K562 (cell line): ENCODE data around the gene ALDH1A2. TPM values are rescaled to one million over a fixed set of nuclear protein-coding genes. Genes with fewer than 3 reads are reported as not detected.

Source experiments
- ATAC-seq: fragments of 200-7000 bp; cut with Tn5 transposase; 3 replicates; pipeline ENCODE4 v1.9.1; 2020; ENCODE audit warnings: moderate library complexity
- BruUV-seq: library from RNA; stranded (reverse); fragments of 400-500 nt; replicated peaks from 2 replicates; lab custom pipeline; 2021; lab: Mats Ljungman, UMichigan
- CTCF ChIA-PET: fragments of 300-600 bp; formaldehyde crosslinking; extraction: SDS; loops from one replicate; lab custom pipeline; 2021; ENCODE audit warnings: low intra/inter-chr PET ratio; lab: Yijun Ruan, JAX
- POLR2A ChIA-PET: fragments of 300-600, 350-650 bp; sonication (Branson Sonifier 250); formaldehyde crosslinking; extraction: SDS; loops from one replicate; lab custom pipeline; 2021; ENCODE audit warnings: antibody characterized with exemption, inconsistent platforms; lab: Yijun Ruan, JAX
- DNase-seq, 4 experiments: peaks; one replicate each; pipeline versions ENCODE4 v3.0.0 to v3.0.0-alpha.2; 2011 to 2018; ENCODE audit warnings: low spot score in 3 of 4, mixed read lengths in 3 of 4; ENCODE audit errors: extremely low read depth in 1 of 4
- FAIRE-seq: peaks from 2 replicates; lab custom pipeline; 2011; peaks lifted over from hg19 to GRCh38; lab: Jason Lieb, UNC
- H2AFZ ChIP-seq: 2 replicates; pipeline ENCODE4 v1.6.0; 2011; ENCODE audit warnings: low read depth, low read length, control low read depth, inconsistent platforms
- H3K27ac ChIP-seq: fragments of 200-600 bp; 3 replicates; pipeline ENCODE4 v1.8.0; 2011; ENCODE audit warnings: low read depth, mild to moderate bottlenecking, control low read depth, inconsistent platforms, low read length, moderate library complexity, mixed read lengths; ENCODE audit errors: extremely low read depth
- H3K27me3 ChIP-seq, 2 experiments: fragments of 300-600 bp in 1 of 2; 2 replicates in 1 of 2; 3 replicates in 1 of 2; pipeline versions ENCODE4 v1.6.0 to v1.8.0; 2011; ENCODE audit warnings: inconsistent platforms in 2 of 2, low read length in 2 of 2, mild to moderate bottlenecking in 1 of 2, mixed read lengths in 1 of 2, moderate library complexity in 1 of 2; ENCODE audit not compliant: control insufficient read depth in 2 of 2, insufficient read depth in 2 of 2
- H3K36me3 ChIP-seq: fragments of 300-600 bp; 3 replicates; pipeline ENCODE4 v1.8.0; 2011; ENCODE audit warnings: mild to moderate bottlenecking, low read length, inconsistent platforms; ENCODE audit not compliant: control insufficient read depth, insufficient read depth
- H3K4me1 ChIP-seq, 2 experiments: fragments of 200-600 bp in 1 of 2; replicated peaks in 1 of 2; 2 replicates in 1 of 2; 3 replicates in 1 of 2; pipeline versions ENCODE4 v1.5.1 to v1.8.0; 2011; ENCODE audit warnings: inconsistent platforms in 2 of 2, low read length in 2 of 2, mild to moderate bottlenecking in 1 of 2, mixed read lengths in 1 of 2, moderate library complexity in 1 of 2; ENCODE audit not compliant: control insufficient read depth in 2 of 2, insufficient read depth in 2 of 2
- H3K4me2 ChIP-seq: 2 replicates; pipeline ENCODE4 v1.6.1; 2011; ENCODE audit warnings: low read length, control low read depth, inconsistent platforms, mixed read lengths; ENCODE audit not compliant: insufficient read depth
- H3K4me3 ChIP-seq: fragments of 200-600 bp; sonication (generic), shearing (Covaris generic); 2 replicates; pipeline ENCODE4 v1.5.1; 2016; ENCODE audit warnings: control low read depth, inconsistent platforms
- H3K79me2 ChIP-seq: fragments of 200-600 bp; 3 replicates; pipeline ENCODE4 v1.8.0; 2011; ENCODE audit warnings: low read length, inconsistent platforms; ENCODE audit not compliant: control insufficient read depth, insufficient read depth
- H3K9ac ChIP-seq, 2 experiments: 2 replicates each; pipeline versions ENCODE4 v1.6.0 to v1.6.1; 2011; ENCODE audit warnings: low read depth in 2 of 2, low read length in 2 of 2, control low read depth in 1 of 2, inconsistent platforms in 1 of 2, mild to moderate bottlenecking in 1 of 2, mixed read lengths in 1 of 2; ENCODE audit not compliant: insufficient read depth in 1 of 2
- H3K9me1 ChIP-seq: one replicate; pipeline ENCODE4 v1.6.0; 2011; ENCODE audit warnings: inconsistent platforms, mild to moderate bottlenecking, low read length, moderate library complexity; ENCODE audit not compliant: control insufficient read depth, insufficient read depth
- H3K9me3 ChIP-seq: replicated peaks from 2 replicates; pipeline ENCODE4 v1.5.1; 2011; ENCODE audit warnings: low read depth, low read length, inconsistent platforms; ENCODE audit not compliant: control insufficient read depth, insufficient read depth
- H4K20me1 ChIP-seq: replicated peaks from 2 replicates; pipeline ENCODE4 v1.6.1; 2011; ENCODE audit warnings: low read length, inconsistent platforms, mixed read lengths; ENCODE audit not compliant: control insufficient read depth, insufficient read depth
- BMI1 ChIP-seq: fragments of 150-350 bp; IDR thresholded peaks from 2 replicates; pipeline ENCODE4 v1.6.1; 2014; ENCODE audit warnings: low read length
- CSDE1 ChIP-seq, 2 experiments: fragments of 450-650 bp; IDR thresholded peaks; 2 replicates each; pipeline ENCODE4 v1.6.1; 2016; ENCODE audit warnings: mild to moderate bottlenecking in 1 of 2
- ETV5 ChIP-seq: sonication (generic); formaldehyde crosslinking; IDR thresholded peaks from 2 replicates; pipeline ENCODE4 v1.4.0; 2020; ENCODE audit warnings: low read depth, mild to moderate bottlenecking, missing genetic modification reagents
- FOS ChIP-seq: IDR thresholded peaks from 3 replicates; pipeline ENCODE4 v1.6.1; 2011; ENCODE audit not compliant: insufficient read length; ENCODE audit errors: extremely low read depth
- HIVEP1 ChIP-seq: fragments of 250-450 bp; sonication (Bioruptor Pico); IDR thresholded peaks from 2 replicates; pipeline ENCODE4 v1.4.0; 2020; ENCODE audit warnings: mild to moderate bottlenecking
- KLF10 ChIP-seq: fragments of 250-450 bp; sonication (Bioruptor Pico); IDR thresholded peaks from 2 replicates; pipeline ENCODE4 v1.6.1; 2021; ENCODE audit warnings: matching md5 sums
- RBM39 ChIP-seq: fragments of 200-400 bp; formaldehyde crosslinking; optimal IDR thresholded peaks from 2 replicates; pipeline ENCODE3; 2018; ENCODE audit warnings: low read depth, low read length
- SAFB ChIP-seq: fragments of 200-400 bp; formaldehyde crosslinking; IDR thresholded peaks from 2 replicates; pipeline ENCODE4 v1.6.1; 2017; ENCODE audit warnings: low read depth, low read length, borderline replicate concordance
- SIX5 ChIP-seq, 2 experiments: IDR thresholded peaks; 2 replicates each; pipeline ENCODE4 v1.6.1; 2011; ENCODE audit warnings: low read length in 2 of 2, borderline replicate concordance in 1 of 2, low read depth in 1 of 2, mild to moderate bottlenecking in 1 of 2, moderate library complexity in 1 of 2; ENCODE audit not compliant: insufficient read depth in 1 of 2
- SOX6 ChIP-seq: fragments of 450-650 bp; IDR thresholded peaks from 2 replicates; pipeline ENCODE4 v1.6.1; 2014; ENCODE audit warnings: mild to moderate bottlenecking
- TRIM28 ChIP-seq: fragments of 450-650 bp; IDR thresholded peaks from 2 replicates; pipeline ENCODE4 v1.6.1; 2017
- ZNF184 ChIP-seq: sonication (generic); formaldehyde crosslinking; IDR thresholded peaks from 2 replicates; pipeline ENCODE4 v1.5.0; 2020; ENCODE audit warnings: missing genetic modification reagents
- ZNF431 ChIP-seq: sonication (generic); formaldehyde crosslinking; IDR thresholded peaks from 2 replicates; pipeline ENCODE4 v1.8.0; 2022; ENCODE audit warnings: mild to moderate bottlenecking, missing genetic modification reagents
- ZZZ3 ChIP-seq: fragments of 450-650 bp; IDR thresholded peaks from 2 replicates; pipeline ENCODE4 v1.6.1; 2016; ENCODE audit warnings: antibody characterized with exemption, mild to moderate bottlenecking, moderate library complexity
- WGBS: fragments of 100-300 bp; shearing (Covaris generic); methylation state at CpG from one replicate; pipeline ENCODE4 v1.1.6; 2016; ENCODE audit warnings: low coverage, mixed read lengths; ENCODE audit not compliant: insufficient coverage; ENCODE audit errors: missing lambda C conversion rate; 5-methylcytosine and 5-hydroxymethylcytosine counted together
- in situ Hi-C: fragments of 300-500 bp; cut with MboI; formaldehyde crosslinking; loops from 4 replicates; pipeline ENCODE4 v1.15.0; 2018; ENCODE audit warnings: inconsistent platforms, mixed read lengths
- intact Hi-C: fragments of 100-400 bp; cut with micrococcal nuclease; formaldehyde crosslinking; loops from 2 replicates; pipeline ENCODE4 v1.14.2; 2022
- polyA plus RNA-seq, 8 experiments: library from polyadenylated mRNA; depleted of rRNA in 4 of 8; stranded (reverse) in 5 of 8; unstranded in 3 of 8; fragments of >200 nt; fragmentation: Nextera tagmentation in 2 of 8; fragmentation: Illumina TruSeq in 1 of 8; extraction: Ambion mirVana in 2 of 8; extraction: Trizol in 1 of 8; gene quantifications; 2 replicates each; pipeline versions ENCODE4 v1.2.1 to v1.2.3, GENCODE V29; 2011 to 2014; ENCODE audit warnings: inconsistent platforms in 1 of 8, missing spikeins in 1 of 8
- total RNA-seq, 7 experiments: library from RNA; depleted of rRNA in 6 of 7; stranded (reverse); fragments of >200 nt in 6 of 7; fragmentation: Illumina TruSeq in 2 of 7; extraction: Trizol in 2 of 7; gene quantifications; 2 replicates each; pipeline versions ENCODE4 v1.2.1 to v1.2.3, GENCODE V29; 2011 to 2021; ENCODE audit warnings: low replicate concordance in 1 of 7
- TF ChIP-seq, protein P1 (sequence below): sonication (generic); IDR thresholded peaks from 2 replicates; pipeline ENCODE4 v1.6.1; 2016
- TF ChIP-seq, protein P2 (sequence below): fragments of 250-450 bp; sonication (Bioruptor Pico); IDR thresholded peaks from 2 replicates; pipeline ENCODE4 v1.4.0; 2020; ENCODE audit warnings: borderline replicate concordance
- TF ChIP-seq, protein P3 (sequence below): fragments of 450-650 bp; IDR thresholded peaks from 2 replicates; pipeline ENCODE4 v1.6.1; 2016; ENCODE audit warnings: mild to moderate bottlenecking
- TF ChIP-seq, protein P4 (sequence below): IDR thresholded peaks from 2 replicates; pipeline ENCODE4 v1.6.1; 2012; ENCODE audit warnings: low read depth, low read length, improper control_type of control experiment, borderline replicate concordance

ALDH1A2 gene
- total and polyA plus RNA-seq, 9 of the 15 experiments (the other 6 are each of a cell fraction or from before 2014, with no cell fraction given): 115 to 393 (median 333) TPM

DNA sequence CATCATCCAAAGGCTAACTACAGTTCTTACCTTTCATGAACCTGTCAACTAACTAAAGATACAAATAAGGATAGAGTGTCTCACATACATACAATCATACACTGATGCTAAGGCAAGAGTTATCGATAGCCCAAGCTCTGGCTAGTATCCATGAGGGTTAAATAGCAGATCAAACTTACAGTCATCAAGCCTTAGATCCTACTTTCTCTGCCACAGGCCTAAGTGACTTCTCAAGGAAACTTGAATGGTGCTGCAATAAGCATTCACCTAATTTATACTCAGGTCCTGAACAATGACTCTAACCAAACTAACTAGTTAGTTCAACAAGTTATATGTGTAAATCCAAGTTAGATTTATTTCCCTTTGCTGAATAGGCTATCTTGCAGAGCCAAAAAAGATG, 51.0 kb downstream of the ALDH1A2 start:
- Histone ChIP-seq H2AFZ (no peak overlapping the region), H4K20me1 (no peaks in the 10 kb centered on the region), H3K36me3 (peaks cover 69% of the 10 kb centered on the region), H3K4me3 (no peak overlapping the region), H3K4me2 (peak overlapping the region; percentile 30; the same call in 1 of the 2 replicates), H3K79me2 (peaks cover 75% of the 10 kb centered on the region), H3K9ac (no peak overlapping the region), H3K9me3 (no peaks in the 10 kb centered on the region), H3K9me1 (no peaks in the 10 kb centered on the region), H3K27me3 (no peaks in the 10 kb centered on the region), H3K4me1 (peaks cover 0 to 17% of the 10 kb centered on the region in 2 experiments; a peak in 3 of 5 replicates), H3K27ac (peak overlapping the region; percentile 56)
- no TSS peak for BruUV-seq
- FAIRE-seq (no peak), ATAC-seq (peak; percentile 66), DNase-seq (no peak)
- in situ Hi-C loops (no loop called here), intact Hi-C loops (loop anchor here (2.0 kb wide), 1 partner anchor 48 kb away; no protein-coding TSS in a partner anchor)
- WGBS: 16% methylated on average over 1 of the region's 1 CpG
- TF ChIP-seq, protein P1, sequence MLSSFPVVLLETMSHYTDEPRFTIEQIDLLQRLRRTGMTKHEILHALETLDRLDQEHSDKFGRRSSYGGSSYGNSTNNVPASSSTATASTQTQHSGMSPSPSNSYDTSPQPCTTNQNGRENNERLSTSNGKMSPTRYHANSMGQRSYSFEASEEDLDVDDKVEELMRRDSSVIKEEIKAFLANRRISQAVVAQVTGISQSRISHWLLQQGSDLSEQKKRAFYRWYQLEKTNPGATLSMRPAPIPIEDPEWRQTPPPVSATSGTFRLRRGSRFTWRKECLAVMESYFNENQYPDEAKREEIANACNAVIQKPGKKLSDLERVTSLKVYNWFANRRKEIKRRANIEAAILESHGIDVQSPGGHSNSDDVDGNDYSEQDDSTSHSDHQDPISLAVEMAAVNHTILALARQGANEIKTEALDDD: peak; percentile 96
- TF ChIP-seq SAFB (no peak), SIX5 (IDR thresholded peaks at IDR 0.05; ENCODE audit: borderline replicate concordance in 1 of 2, insufficient read depth in 1 of 2, low read depth in 1 of 2, low read length in 2 of 2) (no peak), ZZZ3 (no peak), CSDE1 (IDR thresholded peaks at IDR 0.05) (no peak), BMI1 (no peak), RBM39 (no peak), TRIM28 (no peak), ETV5 (no peak), SOX6 (no peak), FOS (no peak), KLF10 (CRISPR knock-in tag) (no peak), ZNF184 (no peak), ZNF431 (CRISPR knock-in tag) (no peak), HIVEP1 (CRISPR knock-in tag) (no peak)
- TF ChIP-seq, protein P2, sequence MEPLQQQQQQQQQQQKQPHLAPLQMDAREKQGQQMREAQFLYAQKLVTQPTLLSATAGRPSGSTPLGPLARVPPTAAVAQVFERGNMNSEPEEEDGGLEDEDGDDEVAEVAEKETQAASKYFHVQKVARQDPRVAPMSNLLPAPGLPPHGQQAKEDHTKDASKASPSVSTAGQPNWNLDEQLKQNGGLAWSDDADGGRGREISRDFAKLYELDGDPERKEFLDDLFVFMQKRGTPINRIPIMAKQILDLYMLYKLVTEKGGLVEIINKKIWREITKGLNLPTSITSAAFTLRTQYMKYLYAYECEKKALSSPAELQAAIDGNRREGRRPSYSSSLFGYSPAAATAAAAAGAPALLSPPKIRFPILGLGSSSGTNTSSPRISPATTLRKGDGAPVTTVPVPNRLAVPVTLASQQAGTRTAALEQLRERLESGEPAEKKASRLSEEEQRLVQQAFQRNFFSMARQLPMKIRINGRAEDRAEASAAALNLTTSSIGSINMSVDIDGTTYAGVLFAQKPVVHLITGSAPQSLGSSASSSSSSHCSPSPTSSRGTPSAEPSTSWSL (CRISPR knock-in tag): no peak
- TF ChIP-seq, protein P3, sequence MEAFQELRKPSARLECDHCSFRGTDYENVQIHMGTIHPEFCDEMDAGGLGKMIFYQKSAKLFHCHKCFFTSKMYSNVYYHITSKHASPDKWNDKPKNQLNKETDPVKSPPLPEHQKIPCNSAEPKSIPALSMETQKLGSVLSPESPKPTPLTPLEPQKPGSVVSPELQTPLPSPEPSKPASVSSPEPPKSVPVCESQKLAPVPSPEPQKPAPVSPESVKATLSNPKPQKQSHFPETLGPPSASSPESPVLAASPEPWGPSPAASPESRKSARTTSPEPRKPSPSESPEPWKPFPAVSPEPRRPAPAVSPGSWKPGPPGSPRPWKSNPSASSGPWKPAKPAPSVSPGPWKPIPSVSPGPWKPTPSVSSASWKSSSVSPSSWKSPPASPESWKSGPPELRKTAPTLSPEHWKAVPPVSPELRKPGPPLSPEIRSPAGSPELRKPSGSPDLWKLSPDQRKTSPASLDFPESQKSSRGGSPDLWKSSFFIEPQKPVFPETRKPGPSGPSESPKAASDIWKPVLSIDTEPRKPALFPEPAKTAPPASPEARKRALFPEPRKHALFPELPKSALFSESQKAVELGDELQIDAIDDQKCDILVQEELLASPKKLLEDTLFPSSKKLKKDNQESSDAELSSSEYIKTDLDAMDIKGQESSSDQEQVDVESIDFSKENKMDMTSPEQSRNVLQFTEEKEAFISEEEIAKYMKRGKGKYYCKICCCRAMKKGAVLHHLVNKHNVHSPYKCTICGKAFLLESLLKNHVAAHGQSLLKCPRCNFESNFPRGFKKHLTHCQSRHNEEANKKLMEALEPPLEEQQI: 0 out of 2 replicates have a peak, but pooled peaks have one; percentile 1
- TF ChIP-seq, protein P4, sequence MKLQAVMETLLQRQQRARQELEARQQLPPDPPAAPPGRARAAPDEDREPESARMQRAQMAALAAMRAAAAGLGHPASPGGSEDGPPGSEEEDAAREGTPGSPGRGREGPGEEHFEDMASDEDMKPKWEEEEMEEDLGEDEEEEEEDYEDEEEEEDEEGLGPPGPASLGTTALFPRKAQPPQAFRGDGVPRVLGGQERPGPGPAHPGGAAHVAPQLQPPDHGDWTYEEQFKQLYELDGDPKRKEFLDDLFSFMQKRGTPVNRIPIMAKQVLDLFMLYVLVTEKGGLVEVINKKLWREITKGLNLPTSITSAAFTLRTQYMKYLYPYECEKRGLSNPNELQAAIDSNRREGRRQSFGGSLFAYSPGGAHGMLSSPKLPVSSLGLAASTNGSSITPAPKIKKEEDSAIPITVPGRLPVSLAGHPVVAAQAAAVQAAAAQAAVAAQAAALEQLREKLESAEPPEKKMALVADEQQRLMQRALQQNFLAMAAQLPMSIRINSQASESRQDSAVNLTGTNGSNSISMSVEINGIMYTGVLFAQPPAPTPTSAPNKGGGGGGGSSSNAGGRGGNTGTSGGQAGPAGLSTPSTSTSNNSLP: no peak
- POLR2A ChIA-PET: interaction anchor here (0.6 to 1.4 kb wide), 2 partner anchors 23 to 233 kb away, joined by 3 to 6 read pairs; no protein-coding TSS in a partner anchor
- CTCF ChIA-PET: interaction anchor here (0.8 kb wide), 1 partner anchor 43 kb away, joined by 3 read pairs; no protein-coding TSS in a partner anchor
